ENCODE measurements around the gene JAG1.

Gene JAG1

DNA sequence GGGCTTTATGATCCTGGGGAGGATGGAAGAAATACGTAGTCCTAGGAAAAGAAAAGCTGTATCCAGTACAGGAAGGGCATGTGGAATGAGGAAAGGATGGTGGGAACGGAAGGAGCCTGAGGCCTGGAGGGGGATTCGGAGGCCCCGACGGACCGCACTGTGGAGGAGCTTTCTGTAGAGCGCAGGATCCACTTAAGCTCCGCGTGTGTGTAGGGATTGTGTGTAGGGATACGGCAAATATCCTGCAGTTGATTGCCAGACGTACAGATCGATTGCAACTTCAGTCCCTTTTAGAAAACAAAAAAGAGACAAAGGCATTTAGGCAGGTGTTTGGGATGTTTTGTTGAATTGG, 32.6 kb upstream of the JAG1 start:
- no peak overlapping the region for H3K14ac ChIP-seq (ENCODE audit: low read length)
- H2BK120ac ChIP-seq (ENCODE audit: insufficient read depth, low read length, poor library complexity), result no peak overlapping the region
- H3K27ac ChIP-seq (ENCODE audit: low read depth, low read length), result no peak overlapping the region
- no peak overlapping the region for H3K4me2 ChIP-seq (ENCODE audit: low read length)
- no peaks in the 10 kb centered on the region for H3K9me3 ChIP-seq (ENCODE audit: insufficient read depth, low read depth, low read length)
- no peak overlapping the region for H3K18ac ChIP-seq (ENCODE audit: low read length)
- H3K79me1 ChIP-seq (ENCODE audit: low read length), result no peaks in the 10 kb centered on the region
- H2BK12ac ChIP-seq (ENCODE audit: low read length), result no peak overlapping the region
- DNase-seq, result no peak
- no CpG with 5 or more reads among the region's 12 CpGs for WGBS (ENCODE audit: extremely low coverage, insufficient coverage, insufficient read length)
- H3K36me3 ChIP-seq (ENCODE audit: control insufficient read depth in 1 of 2, insufficient read depth in 2 of 2, low read length in 2 of 2), result no peaks in the 10 kb centered on the region
- no peak overlapping the region for H4K8ac ChIP-seq (ENCODE audit: low read depth, low read length)
- no peak overlapping the region for H4K91ac ChIP-seq (ENCODE audit: low read depth, low read length)
- H3K23ac ChIP-seq (ENCODE audit: low read length), result no peak overlapping the region
- H3K9ac ChIP-seq (ENCODE audit: low read length), result no peak overlapping the region
- H2BK5ac ChIP-seq (ENCODE audit: low read depth, low read length, poor library complexity), result no peak overlapping the region
- H3K4me3 ChIP-seq (ENCODE audit: low read depth, low read length), result no peak overlapping the region
- no peaks in the 10 kb centered on the region for H3K4me1 ChIP-seq (ENCODE audit: control insufficient read depth in 1 of 2, insufficient read depth in 2 of 2, low read length in 2 of 2)
- no peak overlapping the region for H3K4ac ChIP-seq (ENCODE audit: low read depth, low read length)
- no peaks in the 10 kb centered on the region for H3K27me3 ChIP-seq (ENCODE audit: insufficient read depth, low read length)
- H2AK5ac ChIP-seq (ENCODE audit: low read length), result no peak overlapping the region
- H3K79me2 ChIP-seq (ENCODE audit: control insufficient read depth, insufficient read depth, low read length, poor library complexity), result no peaks in the 10 kb centered on the region
- H2AFZ ChIP-seq (ENCODE audit: insufficient read depth, low read length, poor library complexity), result no peak overlapping the region
- no peak overlapping the region for H4K12ac ChIP-seq (ENCODE audit: low read depth, low read length)

- no peaks in the 10 kb centered on the region for H3K79me1 ChIP-seq (ENCODE audit: low read length)
- no peaks in the 10 kb centered on the region for H3K79me2 ChIP-seq (ENCODE audit: control insufficient read depth, insufficient read depth, low read length, poor library complexity)
- no peak overlapping the region for H2BK5ac ChIP-seq (ENCODE audit: low read depth, low read length, poor library complexity)
- H3K36me3 ChIP-seq (ENCODE audit: control insufficient read depth in 1 of 2, insufficient read depth in 2 of 2, low read length in 2 of 2), result no peaks in the 10 kb centered on the region
- no peak overlapping the region for H4K12ac ChIP-seq (ENCODE audit: low read depth, low read length)
- H3K9ac ChIP-seq (ENCODE audit: low read length), result no peak overlapping the region
- no peaks in the 10 kb centered on the region for H3K4me1 ChIP-seq (ENCODE audit: control insufficient read depth in 1 of 2, insufficient read depth in 2 of 2, low read length in 2 of 2)
- DNase-seq, result peak; percentile 51 to 61
- H2AFZ ChIP-seq (ENCODE audit: insufficient read depth, low read length, poor library complexity), result no peak overlapping the region
- WGBS (ENCODE audit: extremely low coverage, insufficient coverage, insufficient read length), result no CpG with 5 or more reads among the region's 16 CpGs
- H2BK12ac ChIP-seq (ENCODE audit: low read length), result no peak overlapping the region
- H3K27ac ChIP-seq (ENCODE audit: low read depth, low read length), result no peak overlapping the region
- no peak overlapping the region for H3K18ac ChIP-seq (ENCODE audit: low read length)
- H3K4me2 ChIP-seq (ENCODE audit: low read length), result no peak overlapping the region
- no peak overlapping the region for H3K4me3 ChIP-seq (ENCODE audit: low read depth, low read length)
- H4K8ac ChIP-seq (ENCODE audit: low read depth, low read length), result no peak overlapping the region
- no peaks in the 10 kb centered on the region for H3K9me3 ChIP-seq (ENCODE audit: insufficient read depth, low read depth, low read length)
- H3K27me3 ChIP-seq (ENCODE audit: insufficient read depth, low read length), result no peaks in the 10 kb centered on the region
- H2BK120ac ChIP-seq (ENCODE audit: insufficient read depth, low read length, poor library complexity), result no peak overlapping the region
- H3K23ac ChIP-seq (ENCODE audit: low read length), result no peak overlapping the region
- H2AK5ac ChIP-seq (ENCODE audit: low read length), result no peak overlapping the region
- H4K91ac ChIP-seq (ENCODE audit: low read depth, low read length), result no peak overlapping the region
- H3K4ac ChIP-seq (ENCODE audit: low read depth, low read length), result no peak overlapping the region
- no peak overlapping the region for H3K14ac ChIP-seq (ENCODE audit: low read length)
Measured at GRCh38 chr20:10705801-10706459, 32.1 kb upstream of the JAG1 start.

DNA sequence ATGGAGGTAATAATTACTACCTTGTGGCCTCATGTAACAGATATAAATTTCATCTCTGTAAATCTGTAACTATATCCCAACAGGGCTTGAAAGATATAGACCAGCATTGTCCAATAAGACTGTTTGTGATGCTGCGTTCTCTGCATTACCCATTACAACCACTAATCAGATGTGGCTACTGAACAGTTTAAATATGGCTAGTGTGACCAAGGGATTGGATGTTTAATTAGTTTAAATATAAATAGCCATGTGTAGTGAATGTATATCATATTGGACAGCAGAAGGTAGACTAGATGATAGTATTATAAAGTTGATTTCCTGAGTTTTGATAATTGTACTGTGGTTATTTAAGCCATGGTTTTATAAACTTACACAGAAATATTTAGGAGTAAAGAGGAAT, 27.8 kb upstream of the JAG1 start:
- Histone ChIP-seq H3K4me2 (ENCODE audit: low read length) (no peak overlapping the region), H2BK12ac (ENCODE audit: low read length) (no peak overlapping the region), H3K9me3 (ENCODE audit: insufficient read depth, low read depth, low read length) (no peaks in the 10 kb centered on the region), H3K9ac (ENCODE audit: low read length) (no peak overlapping the region), H2AK5ac (ENCODE audit: low read length) (no peak overlapping the region), H3K18ac (ENCODE audit: low read length) (no peak overlapping the region), H4K8ac (ENCODE audit: low read depth, low read length) (no peak overlapping the region), H2BK120ac (ENCODE audit: insufficient read depth, low read length, poor library complexity) (no peak overlapping the region), H3K4ac (ENCODE audit: low read depth, low read length) (no peak overlapping the region), H2BK5ac (ENCODE audit: low read depth, low read length, poor library complexity) (no peak overlapping the region), H3K4me3 (ENCODE audit: low read depth, low read length) (no peak overlapping the region), H2AFZ (ENCODE audit: insufficient read depth, low read length, poor library complexity) (no peak overlapping the region), H3K4me1 (ENCODE audit: control insufficient read depth in 1 of 2, insufficient read depth in 2 of 2, low read length in 2 of 2) (no peaks in the 10 kb centered on the region), H3K14ac (ENCODE audit: low read length) (no peak overlapping the region), H3K79me2 (ENCODE audit: control insufficient read depth, insufficient read depth, low read length, poor library complexity) (no peaks in the 10 kb centered on the region), H3K79me1 (ENCODE audit: low read length) (no peaks in the 10 kb centered on the region), H3K27ac (ENCODE audit: low read depth, low read length) (no peak overlapping the region), H3K27me3 (ENCODE audit: insufficient read depth, low read length) (no peaks in the 10 kb centered on the region), H4K12ac (ENCODE audit: low read depth, low read length) (no peak overlapping the region), H4K91ac (ENCODE audit: low read depth, low read length) (no peak overlapping the region), H3K23ac (ENCODE audit: low read length) (no peak overlapping the region), H3K36me3 (ENCODE audit: control insufficient read depth in 1 of 2, insufficient read depth in 2 of 2, low read length in 2 of 2) (no peaks in the 10 kb centered on the region)
- DNase-seq, result no peak
- WGBS (ENCODE audit: extremely low coverage, insufficient coverage, insufficient read length), result no CpG with 5 or more reads among the region's 1 CpG

- Histone ChIP-seq H3K36me3 (ENCODE audit: control insufficient read depth in 1 of 2, insufficient read depth in 2 of 2, low read length in 2 of 2) (no peaks in the 10 kb centered on the region), H3K4me2 (ENCODE audit: low read length) (no peak overlapping the region), H3K79me2 (ENCODE audit: control insufficient read depth, insufficient read depth, low read length, poor library complexity) (no peaks in the 10 kb centered on the region), H2AK5ac (ENCODE audit: low read length) (no peak overlapping the region), H3K23ac (ENCODE audit: low read length) (no peak overlapping the region), H2AFZ (ENCODE audit: insufficient read depth, low read length, poor library complexity) (no peak overlapping the region), H4K8ac (ENCODE audit: low read depth, low read length) (no peak overlapping the region), H2BK12ac (ENCODE audit: low read length) (no peak overlapping the region), H3K18ac (ENCODE audit: low read length) (no peak overlapping the region), H4K91ac (ENCODE audit: low read depth, low read length) (no peak overlapping the region), H3K9ac (ENCODE audit: low read length) (no peak overlapping the region), H3K4me1 (ENCODE audit: control insufficient read depth in 1 of 2, insufficient read depth in 2 of 2, low read length in 2 of 2) (no peaks in the 10 kb centered on the region), H3K4me3 (ENCODE audit: low read depth, low read length) (no peak overlapping the region), H3K27me3 (ENCODE audit: insufficient read depth, low read length) (no peaks in the 10 kb centered on the region), H2BK5ac (ENCODE audit: low read depth, low read length, poor library complexity) (no peak overlapping the region), H3K9me3 (ENCODE audit: insufficient read depth, low read depth, low read length) (no peaks in the 10 kb centered on the region), H3K4ac (ENCODE audit: low read depth, low read length) (no peak overlapping the region), H3K27ac (ENCODE audit: low read depth, low read length) (no peak overlapping the region), H2BK120ac (ENCODE audit: insufficient read depth, low read length, poor library complexity) (no peak overlapping the region), H3K79me1 (ENCODE audit: low read length) (no peaks in the 10 kb centered on the region), H4K12ac (ENCODE audit: low read depth, low read length) (no peak overlapping the region), H3K14ac (ENCODE audit: low read length) (no peak overlapping the region)
- WGBS (ENCODE audit: extremely low coverage, insufficient coverage, insufficient read length), result no CpG with 5 or more reads among the region's 2 CpGs
- DNase-seq, result no peak
Measured at GRCh38 chr20:10699941-10700340, 26.1 kb upstream of the JAG1 start.
